GM23248 (cell line): ENCODE results near the gene SUSD6.

Experiments used
- EZH2 ChIP-seq: fragments of 200-600 bp; sonication (generic); IDR thresholded peaks from 2 replicates; pipeline ENCODE4 v1.6.1; 2018; ENCODE audit warnings: antibody characterized with exemption, mild to moderate bottlenecking; ENCODE audit not compliant: insufficient read depth, poor library complexity, severe bottlenecking
- EZH2phosphoT487 ChIP-seq: fragments of 200-600 bp; sonication (generic); IDR thresholded peaks from 2 replicates; pipeline ENCODE4 v1.6.1; 2018; ENCODE audit warnings: antibody characterized with exemption, moderate library complexity, mild to moderate bottlenecking, low read depth; ENCODE audit not compliant: insufficient read depth

DNA sequence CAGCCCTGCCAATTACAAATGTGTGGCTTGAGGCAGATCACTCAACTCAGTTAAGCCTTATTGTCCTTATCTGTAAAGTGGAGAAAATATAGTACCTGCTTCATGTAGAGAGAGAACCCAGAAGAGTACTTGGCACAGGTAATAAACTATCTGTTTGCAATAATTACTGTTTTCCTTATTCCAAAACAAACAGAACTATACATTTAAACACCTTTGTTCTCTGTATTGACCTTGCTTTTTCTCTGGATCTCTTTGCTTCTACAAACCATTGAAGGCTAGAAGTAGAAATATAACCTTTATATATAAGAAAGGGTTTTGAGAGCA is 84.8 kb downstream of the SUSD6 start:
- no peak for TF ChIP-seq EZH2phosphoT487
- TF ChIP-seq EZH2: no peak
